Mammary epithelial cell (primary cell): Measurements from ENCODE around the gene ATP8A2.
"Not testable (repeated sequence)": the region's sequence is repeated elsewhere in the genome, so short reads cannot be mapped to it uniquely, and the experiment has no call there.

Source experiments
- EZH2 ChIP-seq: IDR thresholded peaks from 2 replicates; pipeline ENCODE4 v1.6.1; 2012; ENCODE audit warnings: low read length, inconsistent platforms, borderline replicate concordance
- TF ChIP-seq, protein P1 (sequence below), 2 donors: IDR thresholded peaks in 1 of 2; conservative IDR thresholded peaks in 1 of 2; 2 replicates each; pipeline ENCODE4 v1.5.1; 2011 to 2012; ENCODE audit warnings: inconsistent platforms in 2 of 2, low read length in 2 of 2, mild to moderate bottlenecking in 2 of 2, control low read depth in 1 of 2, low read depth in 1 of 2; ENCODE audit not compliant: insufficient read depth in 1 of 2; ENCODE audit errors: extremely low read depth in 1 of 2

DNA sequence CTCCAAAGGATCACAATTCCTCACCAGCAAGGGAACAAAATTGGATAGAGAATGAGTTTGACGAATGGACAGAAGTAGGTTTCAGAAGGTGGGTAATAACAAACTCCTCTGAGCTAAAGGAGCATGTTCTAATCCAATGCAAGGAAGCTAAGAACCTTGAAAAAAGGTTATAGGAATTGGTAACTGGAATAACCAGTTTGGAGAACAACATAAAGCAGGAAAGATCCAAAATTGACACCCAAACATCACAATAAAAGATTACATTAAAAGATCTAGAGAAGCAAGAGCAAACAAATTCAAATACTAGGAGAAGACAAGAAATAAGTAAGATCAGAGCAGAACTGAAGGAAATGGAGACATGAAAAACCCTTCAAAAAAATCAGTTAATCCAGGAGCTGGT lies 583.2 kb downstream of the ATP8A2 start:
- TF ChIP-seq, protein P1, sequence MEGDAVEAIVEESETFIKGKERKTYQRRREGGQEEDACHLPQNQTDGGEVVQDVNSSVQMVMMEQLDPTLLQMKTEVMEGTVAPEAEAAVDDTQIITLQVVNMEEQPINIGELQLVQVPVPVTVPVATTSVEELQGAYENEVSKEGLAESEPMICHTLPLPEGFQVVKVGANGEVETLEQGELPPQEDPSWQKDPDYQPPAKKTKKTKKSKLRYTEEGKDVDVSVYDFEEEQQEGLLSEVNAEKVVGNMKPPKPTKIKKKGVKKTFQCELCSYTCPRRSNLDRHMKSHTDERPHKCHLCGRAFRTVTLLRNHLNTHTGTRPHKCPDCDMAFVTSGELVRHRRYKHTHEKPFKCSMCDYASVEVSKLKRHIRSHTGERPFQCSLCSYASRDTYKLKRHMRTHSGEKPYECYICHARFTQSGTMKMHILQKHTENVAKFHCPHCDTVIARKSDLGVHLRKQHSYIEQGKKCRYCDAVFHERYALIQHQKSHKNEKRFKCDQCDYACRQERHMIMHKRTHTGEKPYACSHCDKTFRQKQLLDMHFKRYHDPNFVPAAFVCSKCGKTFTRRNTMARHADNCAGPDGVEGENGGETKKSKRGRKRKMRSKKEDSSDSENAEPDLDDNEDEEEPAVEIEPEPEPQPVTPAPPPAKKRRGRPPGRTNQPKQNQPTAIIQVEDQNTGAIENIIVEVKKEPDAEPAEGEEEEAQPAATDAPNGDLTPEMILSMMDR (conservative IDR thresholded peaks at IDR 0.05 in 1 of 2, IDR thresholded peaks at IDR 0.05 in 1 of 2; ENCODE audit: extremely low read depth in 1 of 2, insufficient read depth in 1 of 2, low read depth in 1 of 2, low read length in 2 of 2) = not testable (repeated sequence)
- not testable (repeated sequence) for TF ChIP-seq EZH2
